HCT116 (cell line): Measurements from ENCODE around the gene RBFOX2.

Source experiments
- CBX3 ChIP-seq: IDR thresholded peaks from 2 replicates; pipeline ENCODE4 v1.6.1; 2012; ENCODE audit warnings: low read depth
- CEBPB ChIP-seq: IDR thresholded peaks from 2 replicates; pipeline ENCODE4 v1.6.1; 2012; ENCODE audit warnings: low read depth
- FOSL1 ChIP-seq: IDR thresholded peaks from 2 replicates; pipeline ENCODE4 v1.6.1; 2012; ENCODE audit warnings: low read depth
- POLR2A ChIP-seq: IDR thresholded peaks from 2 replicates; pipeline ENCODE4 v1.7.0; 2011; ENCODE audit warnings: borderline replicate concordance; ENCODE audit not compliant: insufficient read depth, insufficient read length; ENCODE audit errors: extremely low read depth
- RAD21 ChIP-seq: IDR thresholded peaks from 2 replicates; pipeline ENCODE4 v1.6.1; 2012; ENCODE audit warnings: low read depth, mild to moderate bottlenecking
- TCF7L2 ChIP-seq: IDR thresholded peaks from 2 replicates; pipeline ENCODE4 v1.7.0; 2011; ENCODE audit warnings: borderline replicate concordance, inconsistent platforms; ENCODE audit not compliant: insufficient read depth, insufficient read length; ENCODE audit errors: extremely low read depth
- ZFX ChIP-seq: fragments of 450-650 bp; IDR thresholded peaks from 2 replicates; pipeline ENCODE4 v1.6.1; 2017
- TF ChIP-seq, protein P1 (sequence below): IDR thresholded peaks from 2 replicates; pipeline ENCODE4 v1.6.1; 2012
- TF ChIP-seq, protein P2 (sequence below), 3 experiments: fragments of 200-600 bp in 1 of 3; sonication (generic) in 1 of 3; IDR thresholded peaks in 2 of 3; conservative IDR thresholded peaks in 1 of 3; 2 replicates each; pipeline ENCODE4 v1.5.1; 2012 to 2017; ENCODE audit warnings: low read depth in 2 of 3, low read length in 2 of 3, antibody characterized with exemption in 1 of 3, borderline replicate concordance in 1 of 3, control low read depth in 1 of 3, mild to moderate bottlenecking in 1 of 3, mixed read lengths in 1 of 3, mixed run types in 1 of 3, moderate library complexity in 1 of 3; ENCODE audit not compliant: insufficient read depth in 1 of 3

DNA sequence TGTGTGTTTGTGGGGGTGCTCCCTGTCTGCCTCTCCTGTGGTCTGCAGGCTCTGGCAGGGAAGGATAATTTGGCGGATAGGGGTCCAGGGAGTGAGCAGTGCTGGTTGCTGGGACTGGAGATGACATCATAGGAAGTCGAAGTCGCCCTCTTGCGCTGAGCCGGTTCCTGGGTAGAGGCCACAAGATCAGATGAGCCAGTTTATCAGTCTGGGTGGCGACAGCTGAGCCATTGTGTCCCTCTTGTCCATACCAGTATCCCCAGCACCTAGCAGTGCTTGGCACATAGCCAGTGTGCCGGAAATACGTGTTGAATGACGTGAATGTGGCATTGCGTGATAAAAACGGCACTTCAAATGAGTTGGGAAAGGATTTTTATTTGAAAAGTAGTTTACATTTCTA is 301.2 kb downstream of the RBFOX2 start:
- TF ChIP-seq, protein P1, sequence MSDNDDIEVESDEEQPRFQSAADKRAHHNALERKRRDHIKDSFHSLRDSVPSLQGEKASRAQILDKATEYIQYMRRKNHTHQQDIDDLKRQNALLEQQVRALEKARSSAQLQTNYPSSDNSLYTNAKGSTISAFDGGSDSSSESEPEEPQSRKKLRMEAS = no peak
- TF ChIP-seq, protein P2, sequence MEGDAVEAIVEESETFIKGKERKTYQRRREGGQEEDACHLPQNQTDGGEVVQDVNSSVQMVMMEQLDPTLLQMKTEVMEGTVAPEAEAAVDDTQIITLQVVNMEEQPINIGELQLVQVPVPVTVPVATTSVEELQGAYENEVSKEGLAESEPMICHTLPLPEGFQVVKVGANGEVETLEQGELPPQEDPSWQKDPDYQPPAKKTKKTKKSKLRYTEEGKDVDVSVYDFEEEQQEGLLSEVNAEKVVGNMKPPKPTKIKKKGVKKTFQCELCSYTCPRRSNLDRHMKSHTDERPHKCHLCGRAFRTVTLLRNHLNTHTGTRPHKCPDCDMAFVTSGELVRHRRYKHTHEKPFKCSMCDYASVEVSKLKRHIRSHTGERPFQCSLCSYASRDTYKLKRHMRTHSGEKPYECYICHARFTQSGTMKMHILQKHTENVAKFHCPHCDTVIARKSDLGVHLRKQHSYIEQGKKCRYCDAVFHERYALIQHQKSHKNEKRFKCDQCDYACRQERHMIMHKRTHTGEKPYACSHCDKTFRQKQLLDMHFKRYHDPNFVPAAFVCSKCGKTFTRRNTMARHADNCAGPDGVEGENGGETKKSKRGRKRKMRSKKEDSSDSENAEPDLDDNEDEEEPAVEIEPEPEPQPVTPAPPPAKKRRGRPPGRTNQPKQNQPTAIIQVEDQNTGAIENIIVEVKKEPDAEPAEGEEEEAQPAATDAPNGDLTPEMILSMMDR (IDR thresholded peaks at IDR 0.05 in 2 of 3, conservative IDR thresholded peaks at IDR 0.05 in 1 of 3; ENCODE audit: borderline replicate concordance in 1 of 3, insufficient read depth in 1 of 3, low read depth in 2 of 3, low read length in 2 of 3) = no peak
- TF ChIP-seq ZFX (no peak), CBX3 (no peak), POLR2A (no peak), RAD21 (no peak), CEBPB (no peak), FOSL1 (no peak), TCF7L2 (no peak)
